ES-I3 (cell line): ENCODE measurements around the gene RCAN1.
"Not testable (repeated sequence)": the region's sequence is repeated elsewhere in the genome, so short reads cannot be mapped to it uniquely, and the experiment has no call there.

Source experiments
- H3K36me3 ChIP-seq: 2 replicates; pipeline ENCODE4 v1.6.1; 2013; ENCODE audit warnings: mild to moderate bottlenecking, low read length, control low read depth, moderate library complexity; ENCODE audit not compliant: insufficient read depth
- H3K4me1 ChIP-seq: 2 replicates; pipeline ENCODE4 v1.6.1; 2013; ENCODE audit warnings: mild to moderate bottlenecking, control low read depth, low read length; ENCODE audit not compliant: insufficient read depth
- H3K9ac ChIP-seq: 2 replicates; pipeline ENCODE4 v1.6.1; 2013; ENCODE audit warnings: low read depth, mild to moderate bottlenecking, low read length, moderate library complexity
- H3K9me3 ChIP-seq: 2 replicates; pipeline ENCODE4 v1.6.1; 2013; ENCODE audit warnings: mild to moderate bottlenecking, low read length, moderate library complexity; ENCODE audit not compliant: control insufficient read depth, insufficient read depth

The RCAN1 gene

DNA sequence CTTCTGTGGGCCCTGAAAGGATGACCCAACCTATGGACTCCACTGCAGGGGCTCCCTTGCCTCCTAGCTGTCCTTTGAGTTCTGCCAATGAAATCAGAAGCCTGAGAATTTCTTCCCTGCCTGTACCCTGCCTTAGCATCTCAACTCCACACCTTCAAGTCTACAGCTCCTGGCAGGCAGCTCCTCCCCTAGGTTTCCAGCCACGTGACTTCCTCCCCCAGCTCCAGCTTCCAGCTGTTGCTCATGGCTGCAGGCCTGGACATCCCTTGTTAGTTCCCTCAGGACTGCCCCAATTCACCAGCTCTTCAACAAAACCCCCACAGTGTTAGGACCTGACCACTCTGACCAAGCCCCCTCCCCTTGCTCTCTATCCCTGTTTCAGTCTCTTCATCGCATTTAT, 2.4 kb downstream of the RCAN1 start:
- Histone ChIP-seq H3K9me3 (no peaks in the 10 kb centered on the region), H3K9ac (no peak overlapping the region), H3K4me1 (no peaks in the 10 kb centered on the region), H3K36me3 (no peaks in the 10 kb centered on the region)

DNA sequence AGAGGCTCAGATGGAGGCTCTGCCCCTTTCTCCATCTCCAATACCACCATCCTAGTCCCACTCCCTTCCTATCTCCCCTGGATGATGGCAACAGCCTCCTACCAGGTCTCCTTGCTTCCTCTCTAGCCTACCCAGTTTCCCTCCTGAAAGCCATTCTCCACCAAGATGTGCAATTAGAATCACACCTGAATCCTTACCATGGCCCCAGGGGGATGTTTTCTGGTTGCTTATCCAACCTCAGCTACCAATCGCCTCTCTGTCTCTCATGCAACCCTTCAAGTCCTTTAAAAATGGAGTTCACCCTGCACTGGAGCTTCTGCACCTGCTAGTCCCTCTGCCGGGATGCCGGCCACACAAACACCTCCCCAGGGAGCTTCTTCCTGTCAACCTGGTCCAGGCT, 2.9 kb downstream of the RCAN1 start:
- Histone ChIP-seq H3K9me3 (no peaks in the 10 kb centered on the region), H3K4me1 (no peaks in the 10 kb centered on the region)

DNA sequence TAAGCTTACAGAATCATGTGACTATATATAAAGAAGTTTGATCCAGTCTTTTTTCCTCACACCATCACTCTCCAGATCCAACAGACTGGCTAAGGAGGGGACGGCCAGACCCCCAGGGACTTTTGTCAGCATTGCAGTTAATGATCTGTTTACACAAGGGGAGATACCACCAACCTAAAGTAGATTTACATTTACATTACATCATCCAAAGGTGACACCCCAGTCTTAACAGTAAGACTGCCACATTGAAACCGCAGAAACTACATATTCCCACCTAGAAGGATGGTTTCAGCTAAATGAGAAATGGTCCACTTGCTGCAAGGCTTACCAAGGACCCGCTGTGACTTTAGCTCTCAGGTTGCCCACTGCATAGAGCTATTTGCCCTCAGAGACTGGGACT, 3.4 kb downstream of the RCAN1 start:
- Histone ChIP-seq H3K9me3 (no peaks in the 10 kb centered on the region), H3K4me1 (no peaks in the 10 kb centered on the region), H3K36me3 (no peaks in the 10 kb centered on the region), H3K9ac (no peak overlapping the region)

More for the DNA sequence above, 2.9 kb downstream of the RCAN1 start:
- H3K36me3 ChIP-seq = no peaks in the 10 kb centered on the region
- H3K9ac ChIP-seq = no peak overlapping the region

DNA sequence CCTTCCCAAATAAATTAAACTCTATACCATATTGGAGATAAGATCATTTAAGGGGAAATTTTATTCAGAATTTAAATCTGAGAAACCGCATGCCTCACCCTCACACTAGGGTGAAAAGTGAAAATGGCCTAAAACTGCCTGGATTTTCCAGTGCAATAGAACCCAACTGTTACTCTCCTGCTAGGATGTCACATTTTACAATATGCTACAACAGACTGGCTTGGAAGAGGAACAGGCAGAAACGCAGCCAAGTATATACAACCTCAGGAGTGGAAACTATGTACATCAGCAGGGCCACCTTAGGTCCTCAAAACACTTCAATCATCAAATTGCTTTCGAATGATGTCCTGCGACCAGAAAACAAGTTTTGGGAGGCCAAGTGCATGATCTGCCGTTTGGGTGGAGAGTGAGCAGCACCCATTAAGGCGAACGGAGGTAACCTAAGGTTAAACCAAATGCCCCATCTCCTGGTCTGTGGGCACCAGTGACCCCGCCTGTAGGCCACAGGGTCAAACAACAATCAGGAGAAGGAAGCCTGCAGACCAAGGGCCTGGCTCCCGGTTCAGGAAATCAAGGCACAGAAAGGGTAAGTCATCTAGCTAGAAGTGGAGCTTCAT, 4.9 kb downstream of the RCAN1 start:
- Histone ChIP-seq H3K9ac (no peak overlapping the region), H3K4me1 (no peaks in the 10 kb centered on the region)

DNA sequence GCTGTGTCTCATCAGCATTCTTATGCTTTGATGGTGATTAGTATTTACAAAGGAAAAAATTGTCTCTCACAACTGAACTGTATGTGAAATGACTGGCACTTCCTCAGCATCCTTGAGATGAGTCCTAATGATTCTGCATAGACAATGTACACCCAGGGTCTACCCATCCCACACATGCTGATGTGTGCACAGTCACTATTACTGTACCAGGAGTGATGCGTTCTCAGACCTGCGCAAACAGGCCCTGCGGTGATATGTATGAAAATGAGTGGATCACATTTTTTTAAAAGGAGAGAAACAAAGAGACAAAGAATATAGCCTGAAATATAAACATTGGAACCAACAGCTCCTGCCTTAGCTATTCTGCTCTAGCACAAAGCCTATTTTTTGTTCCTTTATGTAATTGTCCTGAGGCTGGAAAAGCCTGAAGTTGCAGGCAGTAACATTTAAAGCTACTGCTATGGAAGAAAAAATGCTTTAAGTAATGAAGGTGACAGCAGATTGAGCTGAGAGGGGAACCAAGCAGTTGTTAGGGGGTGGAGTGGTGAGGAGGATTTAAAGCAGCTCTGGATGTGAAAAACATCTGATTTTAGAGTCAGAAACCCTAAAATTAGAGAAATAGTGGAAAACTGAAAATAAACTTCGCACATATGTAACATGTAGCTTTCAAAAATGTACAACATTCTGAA, 5.5 kb downstream of the RCAN1 start:
- Histone ChIP-seq H3K4me1 (no peaks in the 10 kb centered on the region), H3K9ac (no peak overlapping the region), H3K36me3 (no peaks in the 10 kb centered on the region), H3K9me3 (no peaks in the 10 kb centered on the region)

More for the DNA sequence above, 4.9 kb downstream of the RCAN1 start:
- Histone ChIP-seq H3K36me3 (no peaks in the 10 kb centered on the region), H3K9me3 (no peaks in the 10 kb centered on the region)

DNA sequence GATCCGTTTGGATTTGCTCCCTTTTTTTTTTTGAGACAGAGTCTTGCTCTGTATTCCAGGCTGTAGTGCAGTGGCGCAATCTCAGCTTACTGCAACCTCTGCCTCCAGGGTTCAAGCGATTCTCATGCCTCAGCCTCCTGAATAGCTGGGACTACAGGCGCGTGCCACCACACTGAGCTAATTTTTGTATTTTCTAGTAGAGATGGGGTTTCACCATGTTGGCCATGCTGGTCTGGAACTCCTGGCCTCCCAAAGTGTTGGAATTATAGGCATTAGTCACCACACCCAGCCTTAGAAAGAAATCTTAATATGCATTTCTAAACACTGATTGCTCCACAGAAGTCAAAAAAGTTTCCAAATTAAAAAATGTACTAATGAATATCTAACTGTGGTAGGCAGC, 7.5 kb downstream of the RCAN1 start:
- not testable (repeated sequence) for H3K36me3 ChIP-seq, H3K9me3 ChIP-seq, H3K9ac ChIP-seq, H3K4me1 ChIP-seq

DNA sequence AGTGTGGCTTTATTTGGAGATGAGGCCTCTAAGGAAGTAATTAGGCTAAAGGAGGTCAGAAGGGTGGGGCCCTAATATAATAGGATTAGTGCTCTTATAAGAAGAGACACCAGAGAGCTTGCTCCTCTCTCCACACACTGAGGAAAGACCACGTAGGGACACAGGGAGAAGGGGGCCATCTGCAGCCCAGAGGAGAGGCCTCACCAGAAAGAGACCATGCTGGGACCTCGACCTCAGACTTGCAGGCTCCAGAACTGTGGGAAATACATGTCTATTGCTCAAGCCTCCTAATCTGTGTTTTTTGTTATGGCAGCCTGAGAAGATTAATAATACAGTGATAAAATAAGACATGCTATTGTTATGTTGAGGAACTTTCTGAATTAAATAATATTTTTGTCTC, 8.3 kb downstream of the RCAN1 start:
- Histone ChIP-seq H3K9me3 (no peaks in the 10 kb centered on the region), H3K9ac (no peak overlapping the region), H3K4me1 (no peaks in the 10 kb centered on the region), H3K36me3 (no peaks in the 10 kb centered on the region)

DNA sequence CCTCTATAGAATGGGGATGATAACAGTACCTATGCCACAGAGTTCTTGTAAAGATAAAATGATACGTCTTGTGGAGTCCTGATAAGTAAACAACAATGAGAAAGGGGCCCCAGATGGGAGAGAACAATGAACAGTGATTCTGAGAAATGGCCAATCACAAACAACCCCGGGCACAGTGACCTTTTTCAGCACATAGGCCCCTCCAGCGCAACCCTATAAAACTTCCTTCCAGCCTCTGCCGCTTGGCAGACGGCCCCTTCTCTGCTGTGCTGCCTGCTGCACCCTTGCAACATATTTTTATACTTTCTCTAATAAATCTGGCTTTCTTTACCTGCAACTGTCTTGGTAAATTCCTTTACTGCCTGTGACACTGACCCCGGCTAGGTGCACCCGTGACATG, 8.9 kb downstream of the RCAN1 start:
- H3K4me1 ChIP-seq = no peaks in the 10 kb centered on the region
- H3K9me3 ChIP-seq = no peaks in the 10 kb centered on the region

DNA sequence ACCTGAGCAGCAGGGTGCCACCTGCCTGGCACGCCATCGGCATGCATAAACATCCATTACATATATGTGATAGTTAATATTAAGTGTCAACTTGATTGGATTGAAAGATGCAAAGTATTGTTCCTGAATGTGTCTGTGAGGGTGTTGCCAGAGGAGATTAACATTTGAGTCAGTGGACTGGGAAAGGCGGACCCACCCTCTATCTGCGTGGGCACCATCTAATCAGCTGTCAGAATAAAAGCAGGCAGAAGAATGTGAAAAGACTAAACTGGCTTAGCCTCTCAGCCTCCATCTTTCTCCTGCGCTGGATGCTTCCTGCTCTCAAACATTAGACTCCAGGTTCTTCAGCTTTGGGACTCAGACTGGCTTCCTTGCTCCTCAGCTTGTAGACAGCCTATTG, 10.0 kb downstream of the RCAN1 start:
- not testable (repeated sequence) for H3K4me1 ChIP-seq, H3K9ac ChIP-seq, H3K9me3 ChIP-seq, H3K36me3 ChIP-seq

More for the DNA sequence above, 8.9 kb downstream of the RCAN1 start:
- Histone ChIP-seq H3K36me3 (no peaks in the 10 kb centered on the region), H3K9ac (no peak overlapping the region)

DNA sequence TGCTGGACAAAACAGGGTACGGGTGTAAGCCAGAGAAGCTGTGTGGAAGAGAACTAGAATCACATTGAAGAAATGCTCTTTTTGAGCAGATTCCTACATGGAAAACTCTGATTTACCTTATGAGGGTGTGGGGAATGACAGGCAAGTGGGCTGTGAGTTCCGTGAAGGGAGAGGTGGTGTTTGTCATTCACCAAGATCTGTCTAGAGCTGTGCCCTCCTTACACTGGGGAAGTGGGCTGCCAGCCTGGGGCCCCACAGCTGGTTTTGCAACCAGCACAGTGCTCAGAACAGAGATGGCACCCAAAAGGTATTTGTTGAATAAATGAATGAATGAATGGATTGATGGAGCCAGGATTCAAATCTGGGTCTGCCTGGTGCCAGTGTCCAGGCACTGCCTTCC, 10.4 kb downstream of the RCAN1 start:
- Histone ChIP-seq H3K36me3 (no peaks in the 10 kb centered on the region), H3K9me3 (no peaks in the 10 kb centered on the region), H3K9ac (no peak overlapping the region), H3K4me1 (peaks cover 7% of the 10 kb centered on the region; the same call in 1 of the 2 replicates)

DNA sequence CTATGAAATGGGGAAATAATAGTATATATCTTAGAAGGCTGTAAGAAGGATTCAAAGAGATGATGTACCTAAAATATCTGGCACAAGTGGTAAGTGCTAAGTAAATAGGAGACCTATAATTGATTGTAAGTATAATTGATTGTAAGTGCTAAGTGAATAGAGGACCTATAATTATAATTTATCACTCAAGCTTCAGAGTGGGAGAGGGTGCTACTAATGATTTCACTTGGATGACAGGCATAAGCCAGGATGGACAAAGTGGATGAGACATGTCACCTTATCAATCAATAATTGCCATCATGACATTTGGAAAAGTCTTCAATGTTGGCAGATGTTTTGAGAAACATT, 11.2 kb downstream of the RCAN1 start:
- Histone ChIP-seq H3K9me3 (no peaks in the 10 kb centered on the region), H3K4me1 (peaks cover 7% of the 10 kb centered on the region; the same call in 1 of the 2 replicates)

DNA sequence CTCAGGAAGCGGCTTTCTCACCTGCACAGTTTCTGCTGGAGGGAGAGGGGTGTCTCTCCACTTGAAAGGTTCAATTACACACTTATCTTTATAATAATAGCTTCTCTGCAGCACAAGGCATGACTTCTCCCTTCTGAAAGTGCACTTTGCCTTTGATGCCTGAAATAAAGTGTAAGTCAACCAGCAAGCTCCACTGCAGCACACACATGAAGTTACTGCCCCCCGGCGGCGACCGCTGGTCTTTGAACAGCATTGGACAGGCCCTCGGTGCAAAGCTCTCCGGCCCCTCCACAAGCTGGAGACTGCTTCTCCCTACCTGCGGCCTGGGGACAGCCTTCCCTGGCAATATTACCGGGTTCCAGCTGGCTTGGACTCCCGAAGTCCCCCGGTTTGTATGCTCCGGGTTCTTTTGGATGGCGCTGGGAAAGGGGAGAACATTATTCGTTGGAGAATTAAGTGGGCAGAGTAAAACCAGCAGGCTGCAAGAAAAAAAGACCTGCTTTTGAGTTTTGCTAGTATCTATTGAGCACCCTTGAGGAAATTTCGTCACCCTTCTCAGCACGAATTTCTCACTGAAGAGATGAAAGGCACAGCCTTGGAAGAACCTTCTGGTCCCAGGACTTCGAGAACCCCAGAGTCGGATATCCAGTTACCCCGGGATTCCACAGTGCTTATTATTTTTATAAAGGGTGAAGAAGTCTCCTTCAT, 11.8 kb downstream of the RCAN1 start:
- Histone ChIP-seq H3K9ac (no peak overlapping the region), H3K4me1 (peaks cover 7% of the 10 kb centered on the region; the same call in 1 of the 2 replicates), H3K9me3 (no peaks in the 10 kb centered on the region), H3K36me3 (no peaks in the 10 kb centered on the region)

More for the DNA sequence above, 11.2 kb downstream of the RCAN1 start:
- Histone ChIP-seq H3K36me3 (no peaks in the 10 kb centered on the region), H3K9ac (no peak overlapping the region)

DNA sequence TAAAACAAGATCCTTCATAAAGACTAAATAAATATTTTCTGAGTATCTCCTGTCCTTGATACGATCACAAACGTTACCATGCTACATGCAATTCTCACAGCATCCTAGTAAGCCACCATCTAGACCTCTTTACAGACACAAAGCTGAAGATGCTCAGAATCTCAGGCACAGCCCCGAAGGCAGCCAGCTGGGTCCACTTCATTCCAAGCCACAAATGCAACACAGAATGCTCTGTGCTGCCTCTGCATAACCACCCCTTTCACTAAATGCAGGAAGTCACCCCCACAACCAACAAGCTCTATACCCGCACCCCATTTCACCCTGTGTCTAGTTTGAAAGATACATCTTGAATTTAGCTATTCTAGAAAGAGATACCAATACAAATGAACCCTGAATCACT, 12.9 kb downstream of the RCAN1 start:
- Histone ChIP-seq H3K4me1 (peaks cover 7% of the 10 kb centered on the region; the same call in 1 of the 2 replicates), H3K9me3 (no peaks in the 10 kb centered on the region), H3K36me3 (no peaks in the 10 kb centered on the region), H3K9ac (no peak overlapping the region)

DNA sequence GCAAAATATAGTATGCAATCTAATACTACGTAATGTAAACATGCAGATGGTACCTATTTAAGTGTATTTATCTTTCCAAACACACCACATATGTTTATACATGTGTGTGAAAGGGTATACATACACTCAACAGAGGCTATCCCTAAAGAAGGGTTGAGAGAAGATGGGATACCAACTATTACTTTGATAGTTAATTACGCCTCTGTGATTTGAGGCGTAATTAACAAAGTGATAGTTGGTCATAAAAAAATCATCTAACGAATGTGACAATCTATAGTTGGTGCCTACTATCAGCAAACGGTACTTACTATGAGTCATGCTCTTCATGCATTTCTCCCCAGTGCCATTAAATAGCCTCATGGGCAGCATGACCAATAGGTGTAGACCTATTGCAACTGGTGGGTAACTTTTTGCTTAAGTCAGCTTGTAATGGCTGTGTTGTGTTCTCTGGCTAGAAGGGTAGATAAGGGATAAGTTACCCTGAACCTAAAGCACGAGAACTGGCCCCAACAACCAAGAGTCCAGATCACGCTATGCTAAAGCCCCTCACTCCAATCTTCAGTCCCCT, 15.3 kb downstream of the RCAN1 start:
- peaks cover 7% of the 10 kb centered on the region; the same call in 1 of the 2 replicates for H3K4me1 ChIP-seq
- H3K36me3 ChIP-seq = no peaks in the 10 kb centered on the region
- no peaks in the 10 kb centered on the region for H3K9me3 ChIP-seq

More for the DNA sequence above, 15.3 kb downstream of the RCAN1 start:
- no peak overlapping the region for H3K9ac ChIP-seq
